ENCODE measurements around the gene MC3R. TPM values are rescaled to one million over a fixed set of nuclear protein-coding genes. Genes with fewer than 3 reads are reported as not detected.

Gene MC3R
- total RNA-seq, 1 donor from 2014 or later = not detected

Other genes with a start within 250 kb of the MC3R start
- 1.5 TPM for gene CBLN4, start 243.2 kb upstream of the MC3R start, total RNA-seq
- 39.5 TPM for gene FAM210B, start 110.2 kb downstream of the MC3R start, total RNA-seq
- 1.5 TPM for gene AURKA, start 143.5 kb downstream of the MC3R start, total RNA-seq
- 27.8 TPM for gene CSTF1, start 143.9 kb downstream of the MC3R start, total RNA-seq
- 40.2 TPM for gene CASS4, start 163.5 kb downstream of the MC3R start, total RNA-seq
- 77.4 TPM for gene RTF2, start 219.9 kb downstream of the MC3R start, total RNA-seq

All from upper lobe of right lung (tissue), 1 donor.